Bone marrow (tissue), 2 donors: ENCODE measurements around the gene PHRF1.
"Not testable (repeated sequence)": the region's sequence is repeated elsewhere in the genome, so short reads cannot be mapped to it uniquely, and the experiment has no call there.

Source experiments
- DNase-seq, 2 donors: peaks; one replicate each; lab custom pipeline; 2025; lab: John Stamatoyannopoulos, UW

Gene PHRF1

DNA sequence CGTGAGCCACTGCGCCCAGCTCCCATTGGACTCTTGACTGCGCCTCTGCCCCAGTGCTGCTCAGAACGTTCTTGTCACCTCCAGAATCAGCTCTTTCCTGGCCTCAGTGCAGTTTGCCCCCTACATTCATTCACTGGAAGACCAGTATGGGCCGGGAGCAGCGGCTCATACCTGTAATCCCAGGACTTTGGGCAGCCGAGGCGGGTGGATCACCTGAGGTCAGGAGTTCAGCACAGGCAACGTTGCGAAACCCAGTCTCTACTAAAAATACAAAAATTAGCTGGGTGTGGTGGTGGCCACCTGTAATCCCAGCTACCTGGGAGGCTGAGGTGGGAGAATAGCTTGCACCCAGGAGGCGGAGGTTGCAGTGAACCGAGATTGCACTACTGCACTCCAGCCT is 78.2 kb downstream of the PHRF1 start:
- not testable (repeated sequence) for DNase-seq

DNA sequence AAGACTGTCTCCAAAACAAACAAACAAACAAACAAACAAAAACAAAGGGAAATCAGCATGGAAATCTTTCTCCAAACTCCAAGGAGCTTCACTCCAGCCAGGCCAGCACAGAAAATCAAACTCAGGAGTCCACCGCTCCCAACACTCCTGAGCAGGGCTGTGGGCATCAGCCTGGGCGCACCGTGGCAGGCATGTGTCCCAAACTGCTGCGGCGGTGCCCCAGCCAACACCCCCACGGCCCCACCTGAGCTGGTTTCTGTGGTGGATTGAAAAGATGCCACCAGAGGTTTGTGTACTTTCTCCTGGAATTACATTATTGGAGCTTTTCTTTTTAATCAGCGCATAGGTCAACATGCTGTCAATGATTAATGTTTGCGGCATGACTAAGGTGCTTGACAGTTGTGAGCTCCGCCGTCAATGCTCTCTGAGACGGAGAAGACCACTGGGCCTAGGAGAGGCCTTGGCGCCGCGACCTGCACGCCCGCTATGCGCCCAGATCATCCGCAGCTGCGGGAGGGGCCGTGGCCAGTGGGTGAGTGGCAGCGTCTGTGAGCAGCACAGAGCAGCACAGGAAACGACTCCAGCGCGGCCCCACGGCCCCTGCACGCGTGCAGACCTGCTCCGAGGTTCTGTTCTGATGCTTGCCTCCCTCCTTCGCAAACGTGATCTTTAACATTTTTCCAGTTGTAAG is 78.9 kb downstream of the PHRF1 start:
- DNase-seq = no peak

DNA sequence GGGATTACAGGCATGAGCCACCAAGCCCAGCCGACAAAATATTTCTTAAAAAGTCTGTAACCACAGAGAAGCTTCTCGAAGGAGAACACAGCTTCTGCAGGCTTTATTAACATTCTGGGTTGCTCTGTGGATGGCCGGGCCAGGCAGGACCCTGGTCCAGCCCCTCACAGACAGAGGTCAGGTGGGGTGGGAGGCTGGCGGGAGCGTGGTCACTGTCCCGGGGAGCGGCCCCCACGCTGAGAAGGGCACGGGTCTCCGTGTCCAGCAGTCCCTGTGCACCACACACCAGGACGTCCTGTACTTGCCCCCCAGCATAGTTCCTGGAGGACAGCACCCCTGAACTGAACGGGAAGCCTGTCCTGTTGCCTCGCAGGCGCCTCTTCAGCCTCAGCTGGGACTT is 80.2 kb downstream of the PHRF1 start:
- DNase-seq = no peak

DNA sequence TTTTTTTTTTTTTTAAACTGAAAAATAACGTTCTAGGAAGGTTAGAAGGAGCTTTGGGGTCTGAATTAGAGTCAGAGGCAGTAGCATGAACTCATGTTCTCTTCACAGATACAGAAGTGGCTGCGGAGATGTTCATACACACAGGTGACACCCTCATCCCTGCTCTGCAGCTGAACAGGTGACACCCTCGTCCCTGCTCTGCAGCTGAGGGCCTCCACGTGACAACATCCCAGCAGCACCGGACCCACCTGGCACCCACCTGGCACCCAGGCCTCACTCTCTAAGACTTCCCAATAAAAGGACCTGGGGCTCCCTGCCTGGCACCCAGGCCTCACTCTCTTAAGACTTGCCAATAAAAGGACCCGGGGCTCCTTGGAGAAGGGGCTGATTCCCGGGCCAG is 80.6 kb downstream of the PHRF1 start:
- no peak for DNase-seq

DNA sequence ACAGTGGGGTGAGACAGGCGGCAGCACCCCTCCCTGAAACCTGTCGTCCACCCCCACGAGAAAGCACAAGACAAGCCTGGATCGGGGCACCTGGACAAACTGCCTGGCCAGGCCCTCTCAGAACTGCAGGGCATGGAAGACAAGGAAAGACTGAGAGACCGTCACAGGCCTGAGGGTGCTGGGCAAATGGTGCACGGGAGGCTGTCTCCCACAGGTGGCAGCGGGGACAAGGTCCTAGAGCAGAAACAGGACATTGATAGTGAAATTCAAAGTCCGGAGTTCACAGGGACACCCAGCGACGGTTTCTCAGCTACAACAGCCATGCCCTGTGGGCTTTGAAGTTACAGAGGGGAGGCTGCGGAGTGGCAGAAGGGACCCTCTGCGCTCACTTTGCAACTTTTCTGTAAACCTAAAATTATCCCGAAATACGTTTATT is 81.4 kb downstream of the PHRF1 start:
- no peak for DNase-seq

DNA sequence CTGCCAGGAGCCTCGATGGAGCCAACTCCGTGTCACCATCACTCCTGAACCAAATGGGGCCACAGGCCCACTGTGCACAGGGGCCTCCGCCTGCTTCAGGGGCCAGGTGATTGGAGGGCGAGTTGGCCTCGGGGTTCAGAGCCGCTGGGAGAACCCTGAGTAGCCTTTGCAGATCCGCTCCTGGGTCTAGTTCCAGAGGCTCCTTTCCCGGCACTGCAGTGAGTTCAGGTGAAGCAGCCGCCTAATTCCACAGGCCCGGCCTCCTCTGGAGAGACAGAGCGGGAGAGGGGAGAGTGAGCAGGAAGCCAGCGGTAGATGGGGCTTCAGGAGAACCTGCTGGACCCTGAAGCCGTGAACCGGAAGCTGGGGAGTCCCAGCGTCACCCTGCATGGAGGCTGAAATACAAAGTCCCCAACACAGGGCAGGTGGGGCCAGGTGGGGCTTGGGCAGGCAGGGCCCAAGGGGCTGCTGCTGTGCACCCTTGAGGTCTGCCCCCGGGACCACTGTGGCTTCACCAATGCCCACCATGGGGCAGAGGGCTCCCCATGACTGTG is 83.3 kb downstream of the PHRF1 start:
- no peak for DNase-seq

DNA sequence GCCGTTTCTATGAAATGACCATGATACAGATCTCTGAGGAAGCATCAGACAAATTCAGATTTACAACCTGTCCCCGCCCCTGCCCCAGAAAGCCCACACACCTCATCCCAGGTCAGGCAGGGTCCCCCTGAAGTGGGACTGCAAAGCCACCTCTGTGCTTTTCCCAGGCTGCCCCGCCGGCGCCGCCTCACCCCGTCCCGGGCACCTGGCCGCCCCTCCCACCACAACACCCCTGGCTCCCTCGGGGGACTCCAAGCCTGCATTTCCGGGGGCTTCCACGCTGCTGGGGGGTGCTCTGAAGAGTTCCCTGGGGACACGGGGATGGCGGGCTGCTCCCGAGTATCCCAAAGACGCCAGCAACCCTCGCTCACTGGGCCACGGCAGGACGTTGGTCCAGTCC is 84.0 kb downstream of the PHRF1 start:
- DNase-seq = no peak

DNA sequence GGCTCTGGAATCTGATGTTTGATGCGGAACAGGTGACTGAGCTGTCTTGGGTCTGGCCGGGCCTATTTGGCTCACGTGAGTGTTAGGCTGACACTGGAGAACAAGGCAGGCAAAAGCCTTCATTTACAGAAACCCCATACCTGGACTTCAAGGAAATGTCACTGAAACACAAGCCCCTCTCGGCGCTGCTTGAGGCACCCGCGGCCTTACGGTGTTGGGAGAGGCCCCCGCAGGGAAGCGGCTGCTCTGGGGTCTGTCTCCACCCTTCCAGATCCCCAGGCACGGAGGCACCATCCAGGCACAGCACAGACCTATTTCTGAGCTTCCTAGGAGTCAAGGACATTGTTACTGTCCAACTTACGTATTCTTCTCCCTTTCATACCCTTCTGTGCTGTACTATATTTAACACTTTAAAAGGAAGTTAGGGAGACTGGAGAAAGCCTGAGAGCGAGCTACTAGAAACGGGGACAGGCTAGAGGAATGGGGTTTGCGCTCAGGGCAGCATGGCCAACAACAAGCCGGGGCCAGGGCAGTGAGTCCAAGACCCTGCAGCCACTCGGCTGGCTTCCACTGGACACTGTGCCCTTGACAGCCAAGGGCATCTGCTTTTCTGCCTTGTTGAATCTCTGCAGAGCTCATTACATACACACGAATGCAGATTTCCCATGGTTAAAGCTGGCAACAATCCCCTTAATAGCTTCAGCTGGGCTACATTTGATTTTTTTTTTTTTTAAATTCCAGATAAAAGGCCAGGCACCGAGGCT is 84.6 kb downstream of the PHRF1 start:
- DNase-seq = no peak
